Liver (tissue), 9 donors: ENCODE measurements around the gene ARHGAP32. TPM values are rescaled to one million over a fixed set of nuclear protein-coding genes. Genes with fewer than 3 reads are reported as not detected.

Experiments used
- DNase-seq: peaks from one replicate; pipeline ENCODE4 v3.0.0-alpha.2; 2017; ENCODE audit warnings: low spot score
- H3K27ac ChIP-seq, 2 donors: one replicate each; pipeline ENCODE4 v1.7.0; 2013; ENCODE audit warnings: inconsistent platforms in 2 of 2, low read length in 2 of 2, control low read depth in 1 of 2, low read depth in 1 of 2, mild to moderate bottlenecking in 1 of 2
- H3K27me3 ChIP-seq, 4 donors: one replicate each; pipeline versions ENCODE4 v1.6.1 to v1.7.0; 2013; ENCODE audit warnings: low read length in 3 of 4, inconsistent platforms in 1 of 4, mild to moderate bottlenecking in 1 of 4, moderate library complexity in 1 of 4; ENCODE audit not compliant: control insufficient read depth in 4 of 4, insufficient read depth in 4 of 4
- H3K36me3 ChIP-seq, 4 donors: one replicate each; pipeline versions ENCODE4 v1.6.1 to v1.7.0; 2013; ENCODE audit warnings: low read length in 3 of 4, mild to moderate bottlenecking in 3 of 4, low read depth in 1 of 4, moderate library complexity in 1 of 4; ENCODE audit not compliant: control insufficient read depth in 4 of 4, insufficient read depth in 3 of 4
- H3K4me1 ChIP-seq, 4 donors: one replicate each; pipeline versions ENCODE4 v1.6.1 to v1.7.0; 2013; ENCODE audit warnings: low read length in 3 of 4, mild to moderate bottlenecking in 3 of 4, moderate library complexity in 1 of 4; ENCODE audit not compliant: control insufficient read depth in 4 of 4, insufficient read depth in 4 of 4
- H3K4me3 ChIP-seq, 3 donors: one replicate each; pipeline versions ENCODE4 v1.6.1 to v1.7.0; 2013; ENCODE audit warnings: low read length in 3 of 3, control low read depth in 1 of 3, low read depth in 1 of 3, mild to moderate bottlenecking in 1 of 3
- H3K9ac ChIP-seq, 2 donors: one replicate each; pipeline ENCODE4 v1.7.0; 2013; ENCODE audit warnings: low read length in 2 of 2, mild to moderate bottlenecking in 2 of 2, moderate library complexity in 2 of 2, control low read depth in 1 of 2, low read depth in 1 of 2
- H3K9me3 ChIP-seq, 4 donors: one replicate each; pipeline versions ENCODE4 v1.6.1 to v1.7.0; 2013; ENCODE audit warnings: low read length in 3 of 4; ENCODE audit not compliant: control insufficient read depth in 4 of 4
- EGR1 ChIP-seq, 2 donors: IDR thresholded peaks; 2 replicates each; pipeline ENCODE4 v1.6.1; 2016 to 2018; ENCODE audit warnings: antibody characterized with exemption in 2 of 2, low read depth in 2 of 2
- FOXA1 ChIP-seq: IDR thresholded peaks from 2 replicates; pipeline ENCODE4 v1.6.1; 2016; ENCODE audit warnings: antibody characterized with exemption
- FOXA2 ChIP-seq: IDR thresholded peaks from 2 replicates; pipeline ENCODE4 v1.6.1; 2016; ENCODE audit warnings: antibody characterized with exemption
- HNF4A ChIP-seq, 2 donors: conservative IDR thresholded peaks; 2 replicates each; pipeline ENCODE4 v1.6.1; 2016; ENCODE audit warnings: antibody characterized with exemption in 2 of 2, mild to moderate bottlenecking in 2 of 2
- HNF4G ChIP-seq: IDR thresholded peaks from 2 replicates; pipeline ENCODE4 v1.6.1; 2016; ENCODE audit warnings: antibody characterized with exemption
- JUND ChIP-seq, 2 donors: IDR thresholded peaks; 2 replicates each; pipeline ENCODE4 v1.6.1; 2016; ENCODE audit warnings: antibody characterized with exemption in 2 of 2
- RAD21 ChIP-seq, 2 donors: IDR thresholded peaks; 2 replicates each; pipeline ENCODE4 v1.6.1; 2016; ENCODE audit warnings: antibody characterized with exemption in 2 of 2, mild to moderate bottlenecking in 2 of 2
- RXRA ChIP-seq, 2 donors: IDR thresholded peaks; 2 replicates each; pipeline ENCODE4 v1.6.1; 2017 to 2018; ENCODE audit warnings: antibody characterized with exemption in 2 of 2, mild to moderate bottlenecking in 1 of 2
- SP1 ChIP-seq: IDR thresholded peaks from 2 replicates; pipeline ENCODE4 v1.6.1; 2018; ENCODE audit warnings: antibody characterized with exemption, mild to moderate bottlenecking
- YY1 ChIP-seq: IDR thresholded peaks from 2 replicates; pipeline ENCODE4 v1.6.1; 2016; ENCODE audit warnings: antibody characterized with exemption, mild to moderate bottlenecking
- WGBS: extraction: QIAGEN DNeasy Blood & Tissue Kit; methylation state at CpG from one replicate; pipeline ENCODE4 v1.1.7; 2013; 5-methylcytosine and 5-hydroxymethylcytosine counted together
- polyA plus RNA-seq, 2 donors: library from polyadenylated mRNA; stranded (reverse) in 1 of 2; unstranded in 1 of 2; fragments of 200-250 nt in 1 of 2; fragments of >200 nt in 1 of 2; fragmentation: Nextera tagmentation in 1 of 2; extraction: Ambion mirVana in 1 of 2; gene quantifications; one replicate each; pipeline versions ENCODE4 v1.2.1 to v1.2.3, GENCODE V29; 2013 to 2015
- total RNA-seq, 2 donors: library from RNA; depleted of rRNA; stranded (reverse); fragments of >200 nt; gene quantifications; one replicate each; pipeline ENCODE4 v1.2.3, GENCODE V29; 2014
- TF ChIP-seq, protein P1 (sequence below): IDR thresholded peaks from 2 replicates; pipeline ENCODE4 v1.6.1; 2016; ENCODE audit warnings: antibody characterized with exemption, mild to moderate bottlenecking
- donor health status: healthy.
- donor health status: healthy.
- donor health status: healthy.
- donor health status: healthy.
- donor health status: healthy.

ARHGAP32 gene
- total and polyA plus RNA-seq, 4 donors: 1.8 to 13.1 (median 2.6) TPM

DNA sequence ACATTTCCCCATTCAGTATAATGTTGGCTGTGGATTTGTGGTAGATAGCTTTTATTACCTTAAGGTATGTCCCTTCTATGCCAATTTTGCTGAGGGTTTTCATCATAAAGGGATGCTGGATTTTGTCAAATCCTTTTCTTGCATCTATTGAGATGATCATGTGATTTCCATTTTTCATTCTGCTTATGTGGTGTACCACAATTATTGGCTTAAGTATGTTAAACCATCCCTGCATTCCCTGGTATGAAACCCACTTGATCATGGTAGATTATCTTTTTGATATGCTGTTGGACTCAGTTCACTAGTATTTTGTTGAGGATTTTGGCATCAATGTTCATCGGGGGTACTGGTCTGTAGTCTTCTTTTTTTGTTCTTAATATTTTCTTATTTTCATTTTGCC lies 44.7 kb upstream of the ARHGAP32 start (continued):
- TF ChIP-seq, protein P1, sequence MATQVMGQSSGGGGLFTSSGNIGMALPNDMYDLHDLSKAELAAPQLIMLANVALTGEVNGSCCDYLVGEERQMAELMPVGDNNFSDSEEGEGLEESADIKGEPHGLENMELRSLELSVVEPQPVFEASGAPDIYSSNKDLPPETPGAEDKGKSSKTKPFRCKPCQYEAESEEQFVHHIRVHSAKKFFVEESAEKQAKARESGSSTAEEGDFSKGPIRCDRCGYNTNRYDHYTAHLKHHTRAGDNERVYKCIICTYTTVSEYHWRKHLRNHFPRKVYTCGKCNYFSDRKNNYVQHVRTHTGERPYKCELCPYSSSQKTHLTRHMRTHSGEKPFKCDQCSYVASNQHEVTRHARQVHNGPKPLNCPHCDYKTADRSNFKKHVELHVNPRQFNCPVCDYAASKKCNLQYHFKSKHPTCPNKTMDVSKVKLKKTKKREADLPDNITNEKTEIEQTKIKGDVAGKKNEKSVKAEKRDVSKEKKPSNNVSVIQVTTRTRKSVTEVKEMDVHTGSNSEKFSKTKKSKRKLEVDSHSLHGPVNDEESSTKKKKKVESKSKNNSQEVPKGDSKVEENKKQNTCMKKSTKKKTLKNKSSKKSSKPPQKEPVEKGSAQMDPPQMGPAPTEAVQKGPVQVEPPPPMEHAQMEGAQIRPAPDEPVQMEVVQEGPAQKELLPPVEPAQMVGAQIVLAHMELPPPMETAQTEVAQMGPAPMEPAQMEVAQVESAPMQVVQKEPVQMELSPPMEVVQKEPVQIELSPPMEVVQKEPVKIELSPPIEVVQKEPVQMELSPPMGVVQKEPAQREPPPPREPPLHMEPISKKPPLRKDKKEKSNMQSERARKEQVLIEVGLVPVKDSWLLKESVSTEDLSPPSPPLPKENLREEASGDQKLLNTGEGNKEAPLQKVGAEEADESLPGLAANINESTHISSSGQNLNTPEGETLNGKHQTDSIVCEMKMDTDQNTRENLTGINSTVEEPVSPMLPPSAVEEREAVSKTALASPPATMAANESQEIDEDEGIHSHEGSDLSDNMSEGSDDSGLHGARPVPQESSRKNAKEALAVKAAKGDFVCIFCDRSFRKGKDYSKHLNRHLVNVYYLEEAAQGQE: no peak
- TF ChIP-seq HNF4G (no peak), YY1 (no peak), RAD21 (IDR thresholded peaks at IDR 0.05) (no peak), EGR1 (IDR thresholded peaks at IDR 0.05; ENCODE audit: low read depth in 2 of 2) (no peak), FOXA1 (no peak), JUND (IDR thresholded peaks at IDR 0.05) (no peak)

DNA sequence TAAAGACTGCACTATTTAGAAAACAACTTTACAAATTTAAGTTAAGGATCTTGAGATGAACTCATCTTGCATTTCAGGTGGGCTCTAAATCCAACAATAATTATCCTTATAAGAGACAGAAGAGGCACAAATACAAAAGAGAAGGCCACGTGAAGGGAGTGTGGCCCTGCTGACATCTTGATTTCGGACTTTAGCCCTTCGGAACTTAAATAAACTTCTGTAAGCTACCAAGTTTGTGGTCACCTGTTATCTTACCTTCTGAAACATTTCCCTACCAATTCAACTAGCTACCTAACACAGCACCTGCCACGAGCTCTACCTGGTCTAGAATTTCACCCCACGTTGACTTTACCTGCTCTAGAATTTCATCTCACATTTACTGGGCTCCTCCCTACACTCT lies 42.9 kb upstream of the ARHGAP32 start:
- Histone ChIP-seq H3K4me1 (peaks cover 0 to 7% (median 3%) of the 10 kb centered on the region in 4 donors), H3K4me3 (no peak overlapping the region), H3K27ac (peak overlapping the region in 1 of 2 donors; percentile 43), H3K9me3 (no peaks in the 10 kb centered on the region), H3K36me3 (no peaks in the 10 kb centered on the region), H3K27me3 (no peaks in the 10 kb centered on the region), H3K9ac (peak overlapping the region in 1 of 2 donors; percentile 19)
- no peak for DNase-seq
- WGBS: 54% methylated on average over 5 of the region's 5 CpGs
- TF ChIP-seq HNF4G (no peak), EGR1 (IDR thresholded peaks at IDR 0.05; ENCODE audit: low read depth in 2 of 2) (no peak), SP1 (no peak), HNF4A (conservative IDR thresholded peaks at IDR 0.05) (peak; percentile 60 to 65), FOXA2 (no peak), FOXA1 (no peak), RXRA (IDR thresholded peaks at IDR 0.05) (peak in 1 of 2 donors; percentile 24)
- TF ChIP-seq, protein P1: no peak

DNA sequence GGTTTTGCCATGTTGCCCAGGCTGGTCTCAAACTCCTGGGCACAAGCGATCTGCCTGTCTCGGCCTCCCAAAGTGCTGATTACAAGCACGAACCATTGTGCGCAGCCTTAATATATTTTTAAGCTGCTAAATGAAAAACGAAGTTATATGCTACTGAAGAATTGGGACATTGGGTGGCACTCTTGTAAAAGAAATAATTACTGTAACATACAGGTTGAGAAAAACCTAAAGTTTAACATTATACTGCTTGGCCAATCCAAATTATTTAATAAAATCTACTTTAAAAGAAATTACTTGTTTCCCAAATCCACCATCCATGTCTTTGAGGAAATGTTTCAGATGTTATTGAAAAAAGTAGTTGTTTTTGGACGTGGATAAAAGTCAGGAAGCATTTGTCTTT lies 37.9 kb upstream of the ARHGAP32 start:
- TF ChIP-seq RAD21 (IDR thresholded peaks at IDR 0.05) (peak; percentile 72), SP1 (no peak)
- peaks cover 0 to 4% (median under 1%) of the 10 kb centered on the region in 4 donors for H3K4me1 ChIP-seq
- peaks cover 0 to 9% (median 4%) of the 10 kb centered on the region in 4 donors for H3K9me3 ChIP-seq
- WGBS: 74% methylated on average over 6 of the region's 6 CpGs
- DNase-seq: no peak
- no peaks in the 10 kb centered on the region for H3K36me3 ChIP-seq
- peak overlapping the region in 1 of 2 donors; percentile 20 for H3K27ac ChIP-seq
- no peak overlapping the region for H3K4me3 ChIP-seq
- no peak overlapping the region for H3K9ac ChIP-seq
- no peaks in the 10 kb centered on the region for H3K27me3 ChIP-seq
